ENCODE data around the gene HSH2D. TPM values are rescaled to one million over a fixed set of nuclear protein-coding genes. Genes with fewer than 3 reads are reported as not detected.

Gene HSH2D
- total and polyA plus RNA-seq, 10 of the 15 experiments (the other 5 are each of a cell fraction or from before 2014, with no cell fraction given) = 22.0 to 145 (median 89.3) TPM

- TF ChIP-seq CREB1 (IDR thresholded peaks at IDR 0.05; ENCODE audit: low read depth) (peak; percentile 77), MEF2A (IDR thresholded peaks at IDR 0.05; ENCODE audit: insufficient read depth, low read depth, low read length) (no peak), PKNOX1 (IDR thresholded peaks at IDR 0.05) (peak; percentile 82), HDAC2 (IDR thresholded peaks at IDR 0.05) (no peak), FOXM1 (IDR thresholded peaks at IDR 0.05; ENCODE audit: low read depth, low read length) (no peak), RBBP5 (conservative IDR thresholded peaks at IDR 0.05) (no peak), SUPT20H (IDR thresholded peaks at IDR 0.05; ENCODE audit: borderline replicate concordance, control insufficient read depth, low read depth, low read length) (no peak), TAF1 (IDR thresholded peaks at IDR 0.05; ENCODE audit: borderline replicate concordance, low read depth, low read length) (peak; percentile 88), NRF1 (conservative IDR thresholded peaks at IDR 0.05; ENCODE audit: low read depth, low read length) (peak; percentile 80), NR2F1 (conservative IDR thresholded peaks at IDR 0.05) (no peak), IRF4 (IDR thresholded peaks at IDR 0.05; ENCODE audit: low read depth, low read length) (no peak), ZNF274 (IDR thresholded peaks at IDR 0.05; ENCODE audit: insufficient read depth, insufficient read length) (no peak), CBFB (IDR thresholded peaks at IDR 0.05; ENCODE audit: low read depth) (peak; percentile 55; the same call in 1 of the 2 replicates), HCFC1 (IDR thresholded peaks at IDR 0.05; ENCODE audit: low read length) (peak; percentile 84), PRDM15 (CRISPR knock-in tag; IDR thresholded peaks at IDR 0.05) (no peak), ATF3 (IDR thresholded peaks at IDR 0.05; ENCODE audit: borderline replicate concordance, extremely low read depth, low read depth, low read length) (no peak), BCLAF1 (IDR thresholded peaks at IDR 0.05) (no peak), ESRRA (IDR thresholded peaks at IDR 0.05; ENCODE audit: low read length) (0 out of 2 replicates have a peak, but pooled peaks have one; percentile 7), NFYB (IDR thresholded peaks at IDR 0.05; ENCODE audit: insufficient read depth, low read depth, low read length) (peak; percentile 91), CBX5 (IDR thresholded peaks at IDR 0.05; ENCODE audit: low read depth) (no peak), JUNB (IDR thresholded peaks at IDR 0.05) (no peak), NFIC (IDR thresholded peaks at IDR 0.05; ENCODE audit: low read depth, low read length) (no peak), MXI1 (IDR thresholded peaks at IDR 0.05; ENCODE audit: low read depth, low read length) (peak; percentile 69; the same call in 1 of the 2 replicates), CHD4 (IDR thresholded peaks at IDR 0.05) (no peak)
Observed at GRCh38 chr19:16185123-16185767, 41.8 kb downstream of the HSH2D start, which contains the start of gene FAM32A (continued).
